GM21360 (cell line): Measurements from ENCODE around the gene RBM19.

ENCODE experiments used
- ATAC-seq: cut with Tn5 transposase; IDR thresholded peaks from one replicate; pipeline ENCODE4 v1.9.1; 2021; ENCODE audit warnings: mild to moderate bottlenecking, moderate library complexity; ENCODE audit not compliant: unreplicated experiment

The RBM19 gene

GRCh38 chr12:113889891-113890581 is 76.1 kb downstream of the RBM19 start:
- no peak for ATAC-seq

- no peak for ATAC-seq
These were observed 77.0 kb downstream of the RBM19 start for GRCh38 chr12:113889076-113889475.

- ATAC-seq: no peak
These were observed 77.7 kb downstream of the RBM19 start for GRCh38 chr12:113888435-113888834.

GRCh38 chr12:113887906-113888305 is 78.2 kb downstream of the RBM19 start:
- no peak for ATAC-seq

- ATAC-seq: no peak
These were observed 79.4 kb downstream of the RBM19 start for GRCh38 chr12:113886721-113887120.

GRCh38 chr12:113884392-113884791 is 81.7 kb downstream of the RBM19 start:
- ATAC-seq: no peak

GRCh38 chr12:113882690-113883089 is 83.4 kb downstream of the RBM19 start:
- ATAC-seq: no peak

GRCh38 chr12:113880988-113881962 is 84.8 kb downstream of the RBM19 start:
- ATAC-seq: no peak

GRCh38 chr12:113880326-113880725 is 85.8 kb downstream of the RBM19 start:
- ATAC-seq: no peak

- ATAC-seq: no peak
These were observed 86.5 kb downstream of the RBM19 start for GRCh38 chr12:113879658-113880057.

- ATAC-seq: no peak
These were observed 88.5 kb downstream of the RBM19 start for GRCh38 chr12:113877607-113878006.

- ATAC-seq: no peak
These were observed 90.0 kb downstream of the RBM19 start for GRCh38 chr12:113876160-113876559.

GRCh38 chr12:113875691-113876090 is 90.4 kb downstream of the RBM19 start:
- no peak for ATAC-seq

- ATAC-seq: no peak
These were observed 91.0 kb downstream of the RBM19 start for GRCh38 chr12:113874999-113875561.

- no peak for ATAC-seq
These were observed 91.8 kb downstream of the RBM19 start for GRCh38 chr12:113874326-113874725.

- no peak for ATAC-seq
These were observed 92.4 kb downstream of the RBM19 start for GRCh38 chr12:113873740-113874139.

- no peak for ATAC-seq
These were observed 95.2 kb downstream of the RBM19 start for GRCh38 chr12:113870890-113871289.

GRCh38 chr12:113870035-113870434 is 96.1 kb downstream of the RBM19 start:
- ATAC-seq: no peak

- no peak for ATAC-seq
These were observed 97.8 kb downstream of the RBM19 start for GRCh38 chr12:113868365-113868764.

GRCh38 chr12:113867258-113867657 is 98.9 kb downstream of the RBM19 start:
- ATAC-seq: no peak

GRCh38 chr12:113866496-113866895 is 99.6 kb downstream of the RBM19 start:
- no peak for ATAC-seq

- no peak for ATAC-seq
These were observed 102.7 kb downstream of the RBM19 start for GRCh38 chr12:113863455-113863845.
